H1 (cell line): ENCODE results near the gene PDZD8. TPM values are rescaled to one million over a fixed set of nuclear protein-coding genes. Genes with fewer than 3 reads are reported as not detected.

Experiments used
- CTCF ChIA-PET: fragments of 300-600 bp; sonication (Branson Sonifier 250); formaldehyde crosslinking; loops from one replicate; lab custom pipeline; 2021; ENCODE audit not compliant: partially characterized antibody; lab: Charles Lee
- POLR2A ChIA-PET: fragments of 300-600 bp; sonication (Branson Sonifier 250); formaldehyde crosslinking; loops from one replicate; lab custom pipeline; 2021; ENCODE audit warnings: inconsistent platforms; ENCODE audit not compliant: partially characterized antibody; lab: Charles Lee
- DNase-seq, 2 experiments: peaks; one replicate each; pipeline versions ENCODE4 v3.0.0 to v3.0.0-alpha.2; 2010 to 2022; ENCODE audit warnings: low spot score in 2 of 2, low read depth in 1 of 2, mixed read lengths in 1 of 2
- FAIRE-seq: peaks from 2 replicates; lab custom pipeline; 2011; peaks lifted over from hg19 to GRCh38; lab: Jason Lieb, UNC
- H2AFZ ChIP-seq: 2 replicates; pipeline ENCODE4 v1.8.1; 2012; ENCODE audit warnings: low read length, inconsistent platforms
- H2AK5ac ChIP-seq: 2 replicates; pipeline ENCODE4 v1.6.1; 2013; ENCODE audit warnings: low read depth, low read length
- H2BK120ac ChIP-seq: replicated peaks from 2 replicates; pipeline ENCODE3; 2013; ENCODE audit warnings: low read depth, low read length, inconsistent platforms
- H2BK12ac ChIP-seq: 2 replicates; pipeline ENCODE4 v1.6.1; 2013; ENCODE audit warnings: low read depth, low read length
- H2BK15ac ChIP-seq: 2 replicates; pipeline ENCODE4 v1.6.1; 2013; ENCODE audit warnings: low read length
- H2BK20ac ChIP-seq: 2 replicates; pipeline ENCODE4 v1.6.1; 2013; ENCODE audit warnings: low read length
- H2BK5ac ChIP-seq: 2 replicates; pipeline ENCODE4 v1.6.1; 2013; ENCODE audit warnings: low read depth, low read length
- H3K14ac ChIP-seq: 2 replicates; pipeline ENCODE4 v1.6.1; 2013; ENCODE audit warnings: inconsistent platforms; ENCODE audit not compliant: insufficient read length
- H3K18ac ChIP-seq: 2 replicates; pipeline ENCODE4 v1.6.1; 2013; ENCODE audit warnings: low read length; ENCODE audit errors: extremely low read depth
- H3K23ac ChIP-seq: 2 replicates; pipeline ENCODE4 v1.6.1; 2013; ENCODE audit warnings: inconsistent platforms; ENCODE audit not compliant: insufficient read length
- H3K23me2 ChIP-seq: 2 replicates; pipeline ENCODE4 v1.6.1; 2013; ENCODE audit warnings: low read depth, low read length
- H3K27ac ChIP-seq: 2 replicates; pipeline ENCODE4 v1.6.1; 2011; ENCODE audit warnings: low read depth, low read length, inconsistent platforms
- H3K27me3 ChIP-seq, 4 experiments: replicated peaks in 1 of 4; 1 replicate in 1 of 4; 2 replicates in 3 of 4; pipeline versions ENCODE4 v1.6.1 to v1.8.1; 2011 to 2013; ENCODE audit warnings: low read length in 3 of 4, mild to moderate bottlenecking in 3 of 4, inconsistent platforms in 2 of 4, mixed read lengths in 2 of 4, moderate library complexity in 1 of 4; ENCODE audit not compliant: control insufficient read depth in 3 of 4, insufficient read depth in 3 of 4; ENCODE audit errors: extremely low read depth in 1 of 4
- H3K36me3 ChIP-seq, 4 experiments: 2 replicates each; pipeline versions ENCODE4 v1.6.1 to v1.8.1; 2011 to 2013; ENCODE audit warnings: mild to moderate bottlenecking in 4 of 4, low read length in 3 of 4, moderate library complexity in 2 of 4, control low read depth in 1 of 4, inconsistent platforms in 1 of 4; ENCODE audit not compliant: insufficient read depth in 4 of 4, control insufficient read depth in 2 of 4
- H3K4ac ChIP-seq: replicated peaks from 2 replicates; pipeline ENCODE3; 2013; ENCODE audit warnings: low read length, low read depth, mixed read lengths, inconsistent platforms; ENCODE audit not compliant: insufficient read length
- H3K4me1 ChIP-seq, 4 experiments: replicated peaks in 1 of 4; 1 replicate in 1 of 4; 2 replicates in 3 of 4; pipeline versions ENCODE4 v1.6.1 to v1.8.1; 2011 to 2013; ENCODE audit warnings: low read length in 3 of 4, inconsistent platforms in 2 of 4, mixed read lengths in 1 of 4; ENCODE audit not compliant: insufficient read depth in 4 of 4, control insufficient read depth in 3 of 4
- H3K4me2 ChIP-seq, 2 experiments: 2 replicates each; pipeline versions ENCODE4 v1.6.1 to v1.8.1; 2011 to 2013; ENCODE audit warnings: low read depth in 2 of 2, low read length in 2 of 2, control low read depth in 1 of 2, inconsistent platforms in 1 of 2, mild to moderate bottlenecking in 1 of 2; ENCODE audit not compliant: insufficient read depth in 1 of 2
- H3K4me3 ChIP-seq, 4 experiments: fragments of 200-600, 300-600 bp in 1 of 4; sonication (generic), shearing (Covaris generic), sonication (Bioruptor Twin) in 1 of 4; 2 replicates each; pipeline versions ENCODE4 v1.5.1 to v1.8.1; 2011 to 2016; ENCODE audit warnings: low read length in 4 of 4, low read depth in 3 of 4, control low read depth in 2 of 4, inconsistent platforms in 2 of 4, mild to moderate bottlenecking in 2 of 4, mixed read lengths in 1 of 4, moderate library complexity in 1 of 4; ENCODE audit not compliant: insufficient read depth in 2 of 4; ENCODE audit errors: extremely low read depth in 1 of 4
- H3K56ac ChIP-seq: replicated peaks from 2 replicates; pipeline ENCODE3; 2013; ENCODE audit warnings: low read depth, mild to moderate bottlenecking, mixed read lengths, low read length, inconsistent platforms; ENCODE audit not compliant: insufficient read length
- H3K79me1 ChIP-seq: 2 replicates; pipeline ENCODE4 v1.6.1; 2013; ENCODE audit warnings: low read depth, low read length, control low read depth
- H3K79me2 ChIP-seq, 2 experiments: 2 replicates each; pipeline versions ENCODE4 v1.6.1 to v1.8.1; 2012 to 2013; ENCODE audit warnings: low read length in 2 of 2, mild to moderate bottlenecking in 2 of 2, inconsistent platforms in 1 of 2; ENCODE audit not compliant: insufficient read depth in 2 of 2, control insufficient read depth in 1 of 2
- H3K9ac ChIP-seq, 4 experiments: replicated peaks in 1 of 4; 1 replicate in 1 of 4; 2 replicates in 3 of 4; pipeline versions ENCODE4 v1.6.1 to v1.8.1; 2011 to 2013; ENCODE audit warnings: low read depth in 3 of 4, low read length in 3 of 4, control low read depth in 2 of 4, mild to moderate bottlenecking in 2 of 4, moderate library complexity in 2 of 4, inconsistent platforms in 1 of 4; ENCODE audit errors: extremely low read depth in 1 of 4
- H3K9me3 ChIP-seq, 2 experiments: 2 replicates each; pipeline versions ENCODE4 v1.6.1 to v1.8.1; 2012 to 2013; ENCODE audit warnings: mild to moderate bottlenecking in 2 of 2, moderate library complexity in 2 of 2, control low read depth in 1 of 2, inconsistent platforms in 1 of 2, low read depth in 1 of 2, low read length in 1 of 2, mixed read lengths in 1 of 2; ENCODE audit not compliant: insufficient read depth in 2 of 2
- H4K20me1 ChIP-seq, 2 experiments: replicated peaks in 1 of 2; 2 replicates each; pipeline versions ENCODE3 to v1.8.1; 2011 to 2013; ENCODE audit warnings: inconsistent platforms in 2 of 2, low read length in 2 of 2, mild to moderate bottlenecking in 1 of 2; ENCODE audit not compliant: insufficient read depth in 2 of 2, control insufficient read depth in 1 of 2
- H4K5ac ChIP-seq: 2 replicates; pipeline ENCODE4 v1.6.1; 2013; ENCODE audit warnings: low read length, low read depth, mixed read lengths, inconsistent platforms; ENCODE audit not compliant: insufficient read length
- H4K8ac ChIP-seq: 2 replicates; pipeline ENCODE4 v1.8.0; 2013; ENCODE audit warnings: mild to moderate bottlenecking, moderate library complexity, low read length, inconsistent platforms; ENCODE audit not compliant: insufficient read depth; ENCODE audit errors: extremely low read depth
- H4K91ac ChIP-seq: replicated peaks from 2 replicates; pipeline ENCODE3; 2013; ENCODE audit warnings: low read length, mixed read lengths, inconsistent platforms; ENCODE audit not compliant: insufficient read length
- BACH1 ChIP-seq: IDR thresholded peaks from 2 replicates; pipeline ENCODE4 v1.6.1; 2012; ENCODE audit warnings: low read length, improper control_type of control experiment
- CREB1 ChIP-seq: IDR thresholded peaks from 2 replicates; pipeline ENCODE4 v1.6.1; 2012; ENCODE audit warnings: inconsistent platforms
- EGR1 ChIP-seq: IDR thresholded peaks from 2 replicates; pipeline ENCODE4 v1.6.1; 2011; ENCODE audit warnings: low read depth, low read length, borderline replicate concordance
- JUN ChIP-seq: IDR thresholded peaks from 2 replicates; pipeline ENCODE4 v1.6.1; 2011; ENCODE audit warnings: low read depth, mild to moderate bottlenecking, improper control_type of control experiment, low read length
- JUND ChIP-seq: IDR thresholded peaks from 2 replicates; pipeline ENCODE4 v1.6.1; 2011; ENCODE audit warnings: mild to moderate bottlenecking, improper control_type of control experiment, low read length
- RBBP5 ChIP-seq: IDR thresholded peaks from 2 replicates; pipeline ENCODE4 v1.7.1; 2012; ENCODE audit warnings: low read depth, mild to moderate bottlenecking, inconsistent platforms, low read length, moderate library complexity, borderline replicate concordance
- SIRT6 ChIP-seq: IDR thresholded peaks from one replicate; pipeline ENCODE4 v1.7.1; 2012; ENCODE audit warnings: low read length, inconsistent platforms
- SP4 ChIP-seq: IDR thresholded peaks from 2 replicates; pipeline ENCODE4 v1.6.1; 2012; ENCODE audit warnings: low read length, inconsistent platforms
- WGBS, 2 experiments: shearing (Covaris generic) in 1 of 2; methylation state at CpG; one replicate each; pipeline versions ENCODE4 v1.1.6 to v1.1.7; 2013 to 2015; ENCODE audit warnings: low lambda C conversion rate in 2 of 2, mixed read lengths in 2 of 2, inconsistent platforms in 1 of 2, low coverage in 1 of 2, missing lambda C conversion rate in 1 of 2; ENCODE audit not compliant: insufficient replicate concordance in 2 of 2, insufficient coverage in 1 of 2, insufficient read length in 1 of 2; ENCODE audit errors: extremely low coverage in 1 of 2, missing lambda C conversion rate in 1 of 2; 5-methylcytosine and 5-hydroxymethylcytosine counted together
- polyA plus RNA-seq, 7 experiments: library from polyadenylated mRNA; depleted of rRNA in 3 of 7; stranded (reverse) in 5 of 7; unstranded in 2 of 7; fragments of >200 nt in 5 of 7; fragments of 200-250 nt in 2 of 7; gene quantifications; 1 replicate in 5 of 7; 2 replicates in 1 of 7; 4 replicates in 1 of 7; pipeline versions ENCODE4 v1.2.1 to v1.2.3, GENCODE V29; 2011 to 2013; ENCODE audit warnings: missing spikeins in 2 of 7, mixed read lengths in 2 of 7
- total RNA-seq: library from RNA; stranded (reverse); fragmentation: NEBNext Ultra II Directional; extraction: Animal tissue kit (Norgen Biotek cat#: 25700); gene quantifications from 2 replicates; pipeline ENCODE4 v1.2.1, GENCODE V29; 2021

PDZD8 gene
- total and polyA plus RNA-seq, 2 of the 8 experiments (the other 6 are each of a cell fraction or from before 2014, with no cell fraction given), result 10.9 to 50.1 TPM

- no peaks in the 10 kb centered on the region for H3K36me3 ChIP-seq
- no peak overlapping the region for H4K8ac ChIP-seq
- no peak overlapping the region for H3K18ac ChIP-seq
- POLR2A ChIA-PET, result no interaction called here
- H3K79me2 ChIP-seq, result no peaks in the 10 kb centered on the region
- no peak overlapping the region for H2AFZ ChIP-seq
- no peak overlapping the region for H2BK15ac ChIP-seq
- no peak overlapping the region for H4K91ac ChIP-seq
- TF ChIP-seq SIRT6 (no peak), EGR1 (no peak), JUND (no peak), BACH1 (no peak), JUN (no peak), CREB1 (no peak), RBBP5 (no peak), SP4 (no peak)
- CTCF ChIA-PET, result interaction anchor here (0.6 to 4.0 kb wide), 7 partner anchors 16 to 574 kb away, joined by 3 to 16 read pairs (median 6); no protein-coding TSS in a partner anchor
- no peak overlapping the region for H2BK12ac ChIP-seq
- no peak overlapping the region for H3K4me3 ChIP-seq
- no peaks in the 10 kb centered on the region for H3K27me3 ChIP-seq
- no peak overlapping the region for H4K5ac ChIP-seq
- no peak overlapping the region for H2BK20ac ChIP-seq
- H3K23ac ChIP-seq, result no peak overlapping the region
- no peak overlapping the region for H3K27ac ChIP-seq
- 93% methylated on average over 3 of the region's 3 CpGs; no CpG with 5 or more reads in 1 of the 2 experiments for WGBS, 2 experiments
- H3K4me2 ChIP-seq, result no peak overlapping the region
- H3K4ac ChIP-seq, result no peak overlapping the region
- H3K23me2 ChIP-seq, result no peaks in the 10 kb centered on the region; the same call in 1 of the 2 replicates
- H3K56ac ChIP-seq, result no peak overlapping the region
- H3K14ac ChIP-seq, result no peak overlapping the region
- H2BK5ac ChIP-seq, result no peak overlapping the region
- DNase-seq (peak in 1 of 2 experiments; percentile 14), FAIRE-seq (no peak)
- no peaks in the 10 kb centered on the region for H3K9me3 ChIP-seq
- peaks cover 0 to 10% (median 5%) of the 10 kb centered on the region in 4 experiments; a peak in 4 of 7 replicates for H3K4me1 ChIP-seq
- H2BK120ac ChIP-seq, result no peak overlapping the region
- H4K20me1 ChIP-seq, result no peaks in the 10 kb centered on the region
- no peak overlapping the region for H3K9ac ChIP-seq
- no peak overlapping the region for H2AK5ac ChIP-seq
- no peaks in the 10 kb centered on the region for H3K79me1 ChIP-seq
Measured at GRCh38 chr10:117261501-117261900, 113.7 kb downstream of the PDZD8 start.
